Natural killer cell (primary cell): ENCODE measurements around the gene CTRB2. TPM values are rescaled to one million over a fixed set of nuclear protein-coding genes. Genes with fewer than 3 reads are reported as not detected.

ENCODE experiments used
- ATAC-seq, 3 donors: fragments of 150-1000 bp in 2 of 3; fragments of 200-7000 bp in 1 of 3; cut with Tn5 transposase; 1 replicate in 1 of 3; 2 replicates in 2 of 3; pipeline ENCODE4 v1.10.0; 2021; ENCODE audit warnings: mild to moderate bottlenecking in 2 of 3, moderate library complexity in 2 of 3
- DNase-seq, 2 donors: peaks; one replicate each; pipeline versions ENCODE4 v3.0.0 to v3.0.0-alpha.2; 2013 to 2021; ENCODE audit warnings: mixed read lengths in 1 of 2
- H3K27ac ChIP-seq: one replicate; pipeline ENCODE4 v1.5.1; 2013; ENCODE audit warnings: mild to moderate bottlenecking, low read length
- H3K27me3 ChIP-seq: one replicate; pipeline ENCODE4 v1.6.1; 2013; ENCODE audit warnings: low read length; ENCODE audit not compliant: control insufficient read depth, insufficient read depth
- H3K36me3 ChIP-seq: one replicate; pipeline ENCODE4 v1.6.1; 2013; ENCODE audit warnings: low read length; ENCODE audit not compliant: control insufficient read depth, insufficient read depth
- H3K4me1 ChIP-seq: one replicate; pipeline ENCODE4 v1.6.1; 2013; ENCODE audit warnings: low read length; ENCODE audit not compliant: control insufficient read depth, insufficient read depth
- H3K4me3 ChIP-seq: one replicate; pipeline ENCODE4 v1.5.1; 2013; ENCODE audit warnings: low read length
- H3K9me3 ChIP-seq: one replicate; pipeline ENCODE4 v1.6.1; 2013; ENCODE audit warnings: low read length; ENCODE audit not compliant: control insufficient read depth, insufficient read depth
- H3K27ac Mint-ChIP-seq, 2 donors: one replicate each; pipeline ENCODE4 v1.8.0; 2022; ENCODE audit warnings: mild to moderate bottlenecking in 2 of 2, mixed read lengths in 2 of 2, moderate library complexity in 1 of 2
- H3K27me3 Mint-ChIP-seq, 2 donors: one replicate each; pipeline ENCODE4 v1.8.0; 2022; ENCODE audit warnings: low read depth in 2 of 2, mixed read lengths in 2 of 2
- H3K36me3 Mint-ChIP-seq: one replicate; pipeline ENCODE4 v1.8.0; 2022; ENCODE audit warnings: mixed read lengths
- H3K4me1 Mint-ChIP-seq, 2 donors: one replicate each; pipeline ENCODE4 v1.8.0; 2022; ENCODE audit warnings: mixed read lengths in 2 of 2
- H3K4me3 Mint-ChIP-seq: one replicate; pipeline ENCODE4 v1.8.0; 2022; ENCODE audit warnings: mild to moderate bottlenecking, moderate library complexity, mixed read lengths
- H3K9me3 Mint-ChIP-seq, 2 donors: one replicate each; pipeline ENCODE4 v1.8.0; 2022; ENCODE audit warnings: mixed read lengths in 2 of 2
- WGBS: methylation state at CpG from one replicate; pipeline ENCODE4 v1.1.7; 2013; ENCODE audit warnings: missing lambda C conversion rate; ENCODE audit not compliant: insufficient coverage; 5-methylcytosine and 5-hydroxymethylcytosine counted together
- intact Hi-C: fragments of 100-400 bp; cut with micrococcal nuclease; formaldehyde crosslinking; loops from one replicate; pipeline ENCODE4 v1.14.2; 2022
- total RNA-seq, 4 donors: library from RNA; stranded (reverse); fragments of 120-200 nt in 1 of 4; gene quantifications; one replicate each; pipeline versions ENCODE4 v1.2.3 to v1.2.4, GENCODE V29; 2013 to 2022
- TF ChIP-seq, protein P1 (sequence below): fragments of 200-600 bp; IDR thresholded peaks from one replicate; pipeline ENCODE4 v1.8.0; 2022; ENCODE audit warnings: antibody characterized with exemption

CTRB2 gene
- total RNA-seq, 3 donors from 2014 or later (not counting 1 experiment from before 2014, with no cell fraction given): not detected

GRCh38 chr16:75248536-75249380, 41.8 kb upstream of the CTRB2 start:
- no peaks in the 10 kb centered on the region for H3K36me3 ChIP-seq
- peaks cover 23% of the 10 kb centered on the region for H3K27me3 ChIP-seq
- ATAC-seq (no peak), DNase-seq (no peak)
- TF ChIP-seq, protein P1, sequence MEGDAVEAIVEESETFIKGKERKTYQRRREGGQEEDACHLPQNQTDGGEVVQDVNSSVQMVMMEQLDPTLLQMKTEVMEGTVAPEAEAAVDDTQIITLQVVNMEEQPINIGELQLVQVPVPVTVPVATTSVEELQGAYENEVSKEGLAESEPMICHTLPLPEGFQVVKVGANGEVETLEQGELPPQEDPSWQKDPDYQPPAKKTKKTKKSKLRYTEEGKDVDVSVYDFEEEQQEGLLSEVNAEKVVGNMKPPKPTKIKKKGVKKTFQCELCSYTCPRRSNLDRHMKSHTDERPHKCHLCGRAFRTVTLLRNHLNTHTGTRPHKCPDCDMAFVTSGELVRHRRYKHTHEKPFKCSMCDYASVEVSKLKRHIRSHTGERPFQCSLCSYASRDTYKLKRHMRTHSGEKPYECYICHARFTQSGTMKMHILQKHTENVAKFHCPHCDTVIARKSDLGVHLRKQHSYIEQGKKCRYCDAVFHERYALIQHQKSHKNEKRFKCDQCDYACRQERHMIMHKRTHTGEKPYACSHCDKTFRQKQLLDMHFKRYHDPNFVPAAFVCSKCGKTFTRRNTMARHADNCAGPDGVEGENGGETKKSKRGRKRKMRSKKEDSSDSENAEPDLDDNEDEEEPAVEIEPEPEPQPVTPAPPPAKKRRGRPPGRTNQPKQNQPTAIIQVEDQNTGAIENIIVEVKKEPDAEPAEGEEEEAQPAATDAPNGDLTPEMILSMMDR: no peak
- Mint-ChIP-seq H3K4me1 (peaks cover 0 to 21% of the 10 kb centered on the region in 2 donors), H3K9me3 (no peaks in the 10 kb centered on the region), H3K27me3 (peaks cover 49 to 56% of the 10 kb centered on the region in 2 donors), H3K4me3 (no peak overlapping the region), H3K36me3 (no peaks in the 10 kb centered on the region), H3K27ac (no peak overlapping the region)
- H3K4me3 ChIP-seq: no peak overlapping the region
- WGBS: 93% methylated on average over 17 of the region's 17 CpGs
- intact Hi-C loops: no loop called here
- H3K9me3 ChIP-seq: no peaks in the 10 kb centered on the region
- no peak overlapping the region for H3K27ac ChIP-seq
- peaks cover 14% of the 10 kb centered on the region for H3K4me1 ChIP-seq

DNA sequence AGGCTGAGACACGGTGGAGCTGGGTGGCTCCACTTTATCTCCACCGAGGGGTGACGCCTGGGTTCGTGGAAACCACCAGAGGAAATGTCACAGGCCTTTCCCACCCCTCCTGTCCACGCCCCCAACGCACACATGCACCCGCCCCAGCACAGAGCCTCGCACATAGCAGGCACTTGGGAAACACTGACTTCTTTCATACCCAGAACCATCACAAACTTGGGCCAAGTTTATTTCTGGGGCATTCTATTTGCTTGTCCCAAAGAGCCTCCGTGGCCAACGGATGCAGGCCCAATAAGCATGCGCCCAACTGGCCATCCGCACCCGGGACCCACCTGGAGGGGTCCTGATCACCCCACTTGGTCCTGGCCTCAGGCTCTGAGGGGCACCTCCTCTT, 41.2 kb upstream of the CTRB2 start:
- Mint-ChIP-seq H3K36me3 (no peaks in the 10 kb centered on the region), H3K4me1 (peaks cover 0 to 21% of the 10 kb centered on the region in 2 donors), H3K27me3 (peaks cover 49 to 50% of the 10 kb centered on the region in 2 donors), H3K27ac (no peak overlapping the region), H3K4me3 (no peak overlapping the region), H3K9me3 (no peaks in the 10 kb centered on the region)
- DNase-seq (no peak), ATAC-seq (no peak)
- 63% methylated on average over 13 of the region's 13 CpGs for WGBS
- H3K27ac ChIP-seq: no peak overlapping the region
- H3K4me3 ChIP-seq: no peak overlapping the region
- H3K9me3 ChIP-seq: no peaks in the 10 kb centered on the region
- intact Hi-C loops: no loop called here
- TF ChIP-seq, protein P1: no peak
- no peaks in the 10 kb centered on the region for H3K36me3 ChIP-seq
- peaks cover 14% of the 10 kb centered on the region for H3K4me1 ChIP-seq
- peaks cover 20% of the 10 kb centered on the region for H3K27me3 ChIP-seq

DNA sequence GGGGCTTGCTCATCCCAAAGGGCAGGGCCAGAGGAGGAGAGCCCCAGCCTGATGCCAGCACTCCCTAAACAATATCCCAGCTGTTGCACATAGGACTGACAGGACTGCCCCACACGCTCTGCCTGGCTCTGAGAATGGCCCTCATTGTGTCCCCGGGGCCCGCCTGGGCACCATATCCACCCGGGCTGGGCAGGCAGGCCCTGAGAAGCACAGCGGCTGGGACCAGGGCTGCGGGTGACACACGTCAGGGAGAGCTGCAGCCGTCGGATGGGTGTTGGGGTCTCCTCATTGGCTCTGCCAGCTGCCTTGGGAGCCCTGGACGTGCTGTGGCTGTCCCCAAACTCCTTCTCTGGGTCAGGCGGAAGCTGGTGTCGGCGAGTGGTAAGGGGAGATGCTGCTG, 40.3 kb upstream of the CTRB2 start:
- Histone ChIP-seq H3K36me3 (no peaks in the 10 kb centered on the region), H3K27ac (no peak overlapping the region), H3K27me3 (peaks cover 18% of the 10 kb centered on the region), H3K4me3 (no peak overlapping the region), H3K4me1 (peaks cover 14% of the 10 kb centered on the region), H3K9me3 (no peaks in the 10 kb centered on the region)
- ATAC-seq (no peak), DNase-seq (no peak)
- WGBS: 87% methylated on average over 13 of the region's 13 CpGs
- Mint-ChIP-seq H3K27me3 (peaks cover 40 to 48% of the 10 kb centered on the region in 2 donors), H3K4me3 (no peak overlapping the region), H3K27ac (no peak overlapping the region), H3K4me1 (peaks cover 0 to 21% of the 10 kb centered on the region in 2 donors), H3K9me3 (no peaks in the 10 kb centered on the region), H3K36me3 (no peaks in the 10 kb centered on the region)
- intact Hi-C loops: no loop called here
- TF ChIP-seq, protein P1: no peak
